Inferior parietal cortex (tissue), 1 donor: ENCODE data around the gene SBF2.
"Not testable (repeated sequence)": the region's sequence is repeated elsewhere in the genome, so short reads cannot be mapped to it uniquely, and the experiment has no call there.

Experiments used
- DNase-seq: peaks from one replicate; pipeline ENCODE4 v3.0.0-alpha.2; 2016; ENCODE audit errors: extremely low spot score

SBF2 gene

DNA sequence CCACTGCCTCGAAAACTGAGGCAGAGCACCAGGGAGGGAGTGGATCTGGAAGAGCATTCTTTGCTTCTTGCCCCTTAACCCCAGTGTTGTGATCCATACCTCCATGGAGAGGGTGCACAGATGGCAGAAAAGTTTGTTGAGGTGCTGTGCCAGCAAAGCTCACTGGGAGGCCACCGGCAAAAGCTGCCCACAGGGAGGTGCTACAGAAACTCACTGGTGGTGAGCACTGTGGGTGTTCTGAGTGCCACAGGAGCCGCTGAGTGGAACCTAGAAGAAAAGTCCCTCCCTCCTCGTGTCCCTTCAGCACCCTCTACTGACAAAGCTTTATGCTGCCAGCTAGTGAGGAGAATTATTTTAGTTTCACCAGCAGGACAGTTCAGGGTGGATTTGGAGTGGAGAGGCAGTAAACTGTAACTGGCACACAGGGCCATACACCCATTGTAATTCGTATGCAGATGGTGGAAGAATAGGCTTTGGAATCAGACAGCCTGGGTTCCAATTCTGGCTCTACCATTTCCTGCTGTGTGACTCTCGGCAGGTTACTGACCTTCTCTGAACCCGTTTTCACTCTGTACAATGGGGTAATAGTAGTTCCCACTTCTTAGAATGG lies 545.6 kb downstream of the SBF2 start:
- DNase-seq, result peak; percentile 70

DNA sequence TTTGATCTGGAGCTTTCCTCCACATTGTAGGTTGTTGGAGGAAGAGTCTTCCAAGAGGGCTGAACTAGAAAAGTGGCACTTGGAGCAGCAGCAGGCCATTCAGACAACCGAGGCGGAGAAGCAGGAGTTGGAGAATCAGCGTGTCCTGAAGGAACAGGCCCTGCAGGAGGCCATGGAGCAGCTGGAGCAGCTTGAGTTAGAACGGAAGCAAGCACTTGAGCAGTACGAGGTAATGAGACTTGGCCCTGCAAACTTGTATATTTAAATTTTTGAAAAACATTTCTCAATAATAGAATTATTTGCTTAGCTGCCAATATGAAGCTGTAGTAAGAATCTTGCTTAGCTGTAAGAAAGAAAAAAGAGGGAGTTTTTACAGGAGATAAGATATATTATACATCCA lies 546.2 kb downstream of the SBF2 start:
- no peak for DNase-seq

DNA sequence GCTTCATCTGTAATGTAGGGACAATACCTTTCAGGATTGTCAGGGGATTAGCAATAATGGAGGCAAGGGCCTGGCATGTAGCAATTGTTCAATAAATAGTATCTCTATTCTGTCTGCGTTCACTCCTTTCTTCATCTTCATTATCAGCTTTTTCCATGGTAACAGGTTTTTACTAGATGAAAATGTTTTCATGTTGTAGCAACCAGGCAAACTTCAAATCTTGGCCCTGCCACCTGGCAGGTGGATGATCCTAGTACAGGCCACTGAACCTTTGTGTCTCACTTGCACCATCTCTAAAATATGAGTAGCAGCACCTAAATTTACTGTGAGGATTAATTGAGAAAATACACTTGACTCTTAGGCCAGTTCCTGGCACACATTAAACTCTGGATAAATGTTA lies 546.8 kb downstream of the SBF2 start:
- no peak for DNase-seq

- no peak for DNase-seq
Measured at GRCh38 chr11:9745411-9746211, 548.4 kb downstream of the SBF2 start.

GRCh38 chr11:9743512-9743911 lies 550.5 kb downstream of the SBF2 start:
- DNase-seq, result not testable (repeated sequence)

DNA sequence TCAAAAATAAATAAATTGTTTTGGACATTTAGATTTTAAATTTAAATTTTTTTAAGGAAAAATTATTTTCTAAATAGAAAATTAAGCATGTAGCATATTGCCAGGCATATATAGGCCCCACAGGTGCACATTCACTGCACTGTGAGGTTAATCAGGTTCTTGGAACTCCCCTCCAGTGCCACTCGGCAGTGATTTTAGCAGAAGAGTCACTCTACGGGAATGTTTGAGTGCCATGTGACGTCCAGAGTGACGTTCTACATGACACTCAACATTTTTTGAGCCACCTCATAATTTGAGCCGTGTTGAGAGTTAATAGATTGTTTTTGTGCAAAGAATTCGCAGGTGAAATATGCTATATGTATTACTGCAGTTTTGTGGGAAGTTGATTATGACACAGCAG lies 552.8 kb downstream of the SBF2 start:
- no peak for DNase-seq

DNA sequence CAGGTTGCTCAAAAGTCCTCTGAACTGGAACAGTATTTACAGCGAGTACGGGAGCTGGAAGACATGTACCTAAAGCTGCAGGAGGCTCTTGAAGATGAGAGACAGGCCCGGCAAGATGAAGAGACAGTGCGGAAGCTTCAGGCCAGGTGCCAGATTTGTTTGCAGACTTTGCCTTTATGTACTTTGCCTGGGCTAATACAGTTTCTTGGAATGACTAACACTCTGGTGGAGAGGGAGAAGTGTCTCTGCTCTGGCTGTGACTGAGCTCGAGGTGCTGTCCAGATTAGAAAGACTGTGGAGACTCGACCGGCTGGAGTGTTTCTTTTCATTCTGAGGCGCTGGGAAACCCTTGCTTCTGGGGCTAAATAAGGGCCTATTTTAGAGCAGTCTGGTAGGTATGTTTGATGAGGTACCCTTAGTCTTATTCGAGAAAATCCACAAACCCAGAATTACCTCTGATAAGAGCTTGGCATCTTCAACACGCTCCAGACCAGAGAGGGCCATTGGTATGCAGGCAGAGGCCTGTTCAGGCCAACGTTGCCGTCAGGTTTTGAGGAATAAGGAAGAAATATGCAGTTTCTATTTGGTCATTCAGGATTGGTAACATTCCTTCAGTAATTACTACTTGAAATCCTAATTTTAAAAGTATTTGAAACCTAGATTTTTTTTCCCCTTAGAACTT lies 553.7 kb downstream of the SBF2 start:
- DNase-seq, result no peak

DNA sequence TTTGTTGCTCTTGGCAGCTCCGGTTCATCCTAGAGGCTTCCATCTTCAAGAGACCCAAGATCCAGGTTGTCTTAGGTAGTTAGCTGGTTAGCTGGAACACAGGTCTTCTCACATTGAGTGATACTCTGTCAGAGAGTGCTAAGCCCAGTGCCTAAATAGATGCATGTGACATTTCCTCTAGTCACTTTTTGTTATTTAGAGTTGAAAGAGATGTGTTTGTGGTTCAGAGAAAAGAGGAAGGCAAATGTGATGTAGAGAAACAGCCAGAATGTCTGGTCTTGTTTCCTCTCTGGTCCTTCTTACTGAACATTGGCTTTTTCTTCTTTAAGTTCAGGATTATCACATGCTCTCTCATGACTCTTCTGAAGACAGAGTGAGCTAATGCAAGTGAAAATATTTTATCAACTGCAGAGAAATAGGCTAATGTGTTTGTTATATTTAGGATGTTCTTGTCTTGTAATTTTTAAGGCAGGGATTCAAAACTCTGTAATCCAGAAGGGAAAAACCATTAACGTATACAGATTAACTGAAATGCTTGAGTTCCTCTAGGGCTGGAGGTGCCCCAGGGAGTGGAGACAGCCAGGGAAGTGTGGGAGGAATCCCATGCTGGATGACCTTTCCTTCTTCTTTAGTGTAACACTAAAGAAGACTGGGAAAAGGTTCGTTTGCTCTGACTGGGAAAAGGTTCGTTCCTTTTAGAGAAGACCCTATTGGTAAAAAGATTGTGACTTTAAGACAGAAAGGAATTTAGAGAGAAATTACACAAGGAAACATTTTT lies 554.7 kb downstream of the SBF2 start:
- DNase-seq, result no peak

- DNase-seq, result no peak
Measured at GRCh38 chr11:9738707-9739106, 555.3 kb downstream of the SBF2 start.

DNA sequence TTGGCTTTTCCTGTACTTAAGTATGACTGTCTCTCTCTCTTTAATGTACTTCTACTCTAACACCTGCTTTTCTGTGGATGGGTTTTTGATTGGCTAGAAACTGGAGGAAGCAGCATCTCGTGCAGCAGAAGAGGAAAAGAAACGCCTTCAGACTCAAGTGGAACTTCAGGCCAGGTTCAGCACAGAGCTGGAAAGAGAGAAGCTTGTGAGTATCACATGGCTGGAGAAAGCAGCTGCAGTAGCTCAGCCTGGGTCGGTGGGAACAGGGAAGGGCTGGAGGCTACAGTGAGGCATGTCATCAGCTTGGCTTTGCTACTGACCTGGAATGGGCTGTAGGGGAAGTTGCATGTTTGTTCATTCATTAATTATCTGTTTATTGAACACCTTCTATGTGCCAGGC lies 555.9 kb downstream of the SBF2 start:
- no peak for DNase-seq

GRCh38 chr11:9736365-9736764 lies 557.7 kb downstream of the SBF2 start:
- DNase-seq, result no peak

GRCh38 chr11:9735919-9736318 lies 558.1 kb downstream of the SBF2 start:
- DNase-seq, result no peak

DNA sequence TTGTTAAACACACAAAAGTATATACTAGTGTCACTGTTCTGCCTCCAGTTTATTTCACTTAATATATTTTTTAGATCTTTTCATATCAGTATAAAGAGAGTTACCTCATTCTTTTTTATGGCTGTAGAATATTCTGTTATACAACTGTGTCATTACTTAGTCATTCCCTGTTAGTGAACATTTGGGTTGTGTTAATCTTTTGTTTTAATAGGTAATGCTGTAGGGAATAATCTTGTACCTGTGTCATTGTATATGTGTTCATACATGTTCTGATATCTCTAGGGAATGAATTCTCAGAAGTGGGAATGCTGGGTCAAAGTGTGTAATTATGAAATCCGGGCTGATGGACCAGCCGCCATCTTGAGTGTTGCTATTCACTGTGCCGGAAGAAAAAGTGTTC lies 558.8 kb downstream of the SBF2 start:
- no peak for DNase-seq

DNA sequence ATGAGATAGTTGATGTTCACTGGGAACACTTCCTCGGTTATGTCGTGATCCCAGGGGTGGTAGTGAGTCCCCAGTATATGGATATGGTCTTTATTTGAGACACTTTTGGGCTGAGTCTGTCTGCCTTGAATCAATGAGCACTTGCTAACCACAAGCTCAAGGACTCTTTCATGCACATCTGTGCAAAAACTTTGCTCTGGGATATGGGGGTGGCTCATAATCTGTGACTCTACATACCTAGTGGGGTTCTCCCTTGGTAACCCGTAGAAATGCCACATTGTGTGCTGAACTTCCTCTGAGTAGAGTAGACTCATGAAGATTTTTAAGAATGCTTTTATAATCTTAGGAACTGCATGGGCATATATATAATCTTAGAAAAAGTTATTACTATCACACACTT lies 560.8 kb downstream of the SBF2 start:
- DNase-seq, result no peak

GRCh38 chr11:9732453-9732852 lies 561.6 kb downstream of the SBF2 start:
- DNase-seq, result no peak

- DNase-seq, result no peak
Measured at GRCh38 chr11:9731256-9731655, 562.8 kb downstream of the SBF2 start.
